HEK293T (cell line): ENCODE results near the gene LMCD1.

Experiments used
- CTCF ChIA-PET: fragments of 350-600 bp; formaldehyde crosslinking; extraction: SDS; loops from one replicate; lab custom pipeline; 2021; ENCODE audit warnings: antibody characterized with exemption, inconsistent platforms; lab: Yijun Ruan, JAX
- POLR2A ChIA-PET: fragments of 350-600 bp; formaldehyde crosslinking; extraction: SDS; loops from one replicate; lab custom pipeline; 2020; ENCODE audit warnings: antibody characterized with exemption, inconsistent platforms; lab: Yijun Ruan, JAX
- DNase-seq: peaks from one replicate; pipeline ENCODE4 v3.0.0; 2012; ENCODE audit warnings: mixed read lengths; ENCODE audit errors: extremely low spot score
- ARNT ChIP-seq: fragments of 450-650 bp; IDR thresholded peaks from 2 replicates; pipeline ENCODE4 v1.6.1; 2017; ENCODE audit warnings: mild to moderate bottlenecking
- BHLHE40 ChIP-seq: fragments of 450-650 bp; IDR thresholded peaks from 2 replicates; pipeline ENCODE4 v1.6.1; 2016; ENCODE audit warnings: mild to moderate bottlenecking, moderate library complexity, borderline replicate concordance
- CTBP1 ChIP-seq: fragments of 450-650 bp; IDR thresholded peaks from 2 replicates; pipeline ENCODE4 v1.6.1; 2016; ENCODE audit warnings: borderline replicate concordance
- ELF4 ChIP-seq: fragments of 450-650 bp; IDR thresholded peaks from 2 replicates; pipeline ENCODE4 v1.6.1; 2017; ENCODE audit warnings: antibody characterized with exemption
- FOXA1 ChIP-seq: fragments of 450-650 bp; IDR thresholded peaks from 2 replicates; pipeline ENCODE4 v1.6.1; 2016; ENCODE audit warnings: mild to moderate bottlenecking
- FOXK2 ChIP-seq: fragments of 450-650 bp; IDR thresholded peaks from 2 replicates; pipeline ENCODE4 v1.6.1; 2016; ENCODE audit warnings: mild to moderate bottlenecking
- FOXM1 ChIP-seq: fragments of 450-650 bp; IDR thresholded peaks from 2 replicates; pipeline ENCODE4 v1.6.1; 2017; ENCODE audit warnings: mild to moderate bottlenecking, borderline replicate concordance
- HDGF ChIP-seq: fragments of 450-650 bp; IDR thresholded peaks from 2 replicates; pipeline ENCODE4 v1.6.1; 2017; ENCODE audit warnings: antibody characterized with exemption, borderline replicate concordance
- L3MBTL2 ChIP-seq: fragments of 450-650 bp; conservative IDR thresholded peaks from 2 replicates; pipeline ENCODE4 v1.6.1; 2016; ENCODE audit warnings: mild to moderate bottlenecking
- LEF1 ChIP-seq: fragments of 450-650 bp; IDR thresholded peaks from 2 replicates; pipeline ENCODE4 v1.6.1; 2017; ENCODE audit warnings: mild to moderate bottlenecking, borderline replicate concordance
- NFRKB ChIP-seq: fragments of 450-650 bp; IDR thresholded peaks from 2 replicates; pipeline ENCODE4 v1.6.1; 2016; ENCODE audit warnings: mild to moderate bottlenecking, moderate library complexity
- SP1 ChIP-seq: fragments of 450-650 bp; IDR thresholded peaks from 2 replicates; pipeline ENCODE4 v1.6.1; 2017
- SUZ12 ChIP-seq: fragments of 450-650 bp; IDR thresholded peaks from 2 replicates; pipeline ENCODE4 v1.6.1; 2016; ENCODE audit warnings: mild to moderate bottlenecking
- TARDBP ChIP-seq: fragments of 450-650 bp; IDR thresholded peaks from 2 replicates; pipeline ENCODE4 v1.6.1; 2016
- ZNF384 ChIP-seq: fragments of 450-650 bp; IDR thresholded peaks from 2 replicates; pipeline ENCODE4 v1.6.1; 2016
- TF ChIP-seq, protein P1 (sequence below): fragments of 450-650 bp; IDR thresholded peaks from 2 replicates; pipeline ENCODE4 v1.6.1; 2016

LMCD1 gene

DNA sequence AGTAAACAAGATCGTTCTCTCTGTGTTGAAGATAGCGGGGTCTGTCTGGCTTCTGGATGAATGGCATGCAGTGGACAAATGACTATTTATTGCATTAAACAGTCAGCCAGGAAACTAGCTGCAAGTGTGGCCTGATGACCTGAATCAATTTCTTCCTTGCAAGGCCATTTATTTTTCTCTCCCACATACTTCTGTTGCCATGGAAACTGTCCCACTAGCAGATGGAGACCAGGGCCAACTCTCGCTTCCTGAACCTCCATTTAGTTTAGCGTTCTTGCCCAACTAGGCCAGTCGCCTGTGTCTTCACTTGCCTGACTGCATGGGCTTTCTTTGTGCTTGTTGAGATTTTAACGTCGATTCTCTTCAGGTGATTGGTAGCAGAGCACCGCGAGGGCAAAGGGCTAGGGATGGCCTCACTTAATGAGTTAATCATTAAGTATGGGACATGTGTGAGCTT, 27.6 kb downstream of the LMCD1 start:
- TF ChIP-seq L3MBTL2 (no peak), CTBP1 (no peak), ZNF384 (no peak), LEF1 (no peak), NFRKB (no peak), BHLHE40 (no peak), FOXM1 (no peak)
- ChIA-PET POLR2A (no interaction called here), CTCF (no interaction called here)
- DNase-seq = no peak

DNA sequence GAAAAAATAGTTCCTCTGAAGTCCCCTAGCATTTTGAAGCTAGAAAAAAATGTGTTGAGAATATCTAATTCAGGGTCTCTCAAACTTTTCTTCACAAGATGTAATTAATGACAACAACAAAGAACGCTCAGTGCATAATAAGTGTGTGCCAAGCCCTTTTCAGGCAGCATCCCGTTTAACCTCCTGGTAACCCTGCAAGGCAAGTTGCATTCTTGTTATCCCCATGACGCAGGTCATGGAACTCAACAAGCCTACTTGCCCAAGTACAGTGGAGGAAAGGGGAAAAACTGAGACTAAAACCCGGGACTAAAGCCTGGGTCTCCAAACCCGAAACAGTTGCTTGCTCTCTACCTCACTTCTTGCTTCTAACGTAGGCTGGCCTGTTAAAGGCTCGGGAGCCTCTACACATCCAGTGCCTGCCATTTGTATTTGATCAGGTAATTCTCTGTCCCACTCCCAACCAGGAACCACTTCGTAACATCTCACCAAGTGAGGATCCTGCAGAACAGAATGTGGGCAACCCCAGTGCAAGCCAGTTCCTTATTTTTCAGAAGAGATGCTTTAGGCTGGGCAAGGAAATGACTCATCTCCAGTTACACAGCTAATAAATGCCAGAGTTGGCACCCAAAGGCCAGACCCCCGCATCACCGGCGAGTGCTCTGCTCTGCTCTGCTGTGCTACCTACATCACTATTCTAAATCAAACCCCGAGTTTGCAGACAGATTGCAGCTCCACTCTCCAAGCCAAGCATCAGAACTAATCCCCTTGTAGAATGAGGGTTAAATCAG, 28.3 kb downstream of the LMCD1 start:
- CTCF ChIA-PET = no interaction called here
- DNase-seq = no peak
- TF ChIP-seq ARNT (no peak), SUZ12 (no peak), BHLHE40 (no peak)
- POLR2A ChIA-PET = no interaction called here

DNA sequence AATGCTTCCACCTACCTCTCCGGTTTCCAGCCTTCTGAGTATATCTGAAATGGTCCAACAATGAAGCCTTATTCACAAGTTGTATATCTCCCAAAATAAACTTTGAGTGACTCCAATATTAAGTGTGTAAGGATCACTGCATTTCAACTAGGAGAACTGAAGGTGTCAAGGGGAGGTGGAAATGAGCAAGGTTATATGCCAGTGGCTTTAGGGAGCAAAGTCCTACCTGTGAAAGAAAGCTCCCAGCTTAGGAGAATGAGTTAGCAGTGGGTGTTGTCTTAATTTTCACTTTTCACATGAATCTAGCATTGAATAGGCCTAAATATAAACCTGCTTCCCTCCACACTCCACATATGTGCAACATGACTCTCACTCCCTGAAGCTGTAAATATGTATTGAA, 29.0 kb downstream of the LMCD1 start:
- CTCF ChIA-PET = no interaction called here
- no peak for TF ChIP-seq TARDBP
- no peak for TF ChIP-seq ELF4

DNA sequence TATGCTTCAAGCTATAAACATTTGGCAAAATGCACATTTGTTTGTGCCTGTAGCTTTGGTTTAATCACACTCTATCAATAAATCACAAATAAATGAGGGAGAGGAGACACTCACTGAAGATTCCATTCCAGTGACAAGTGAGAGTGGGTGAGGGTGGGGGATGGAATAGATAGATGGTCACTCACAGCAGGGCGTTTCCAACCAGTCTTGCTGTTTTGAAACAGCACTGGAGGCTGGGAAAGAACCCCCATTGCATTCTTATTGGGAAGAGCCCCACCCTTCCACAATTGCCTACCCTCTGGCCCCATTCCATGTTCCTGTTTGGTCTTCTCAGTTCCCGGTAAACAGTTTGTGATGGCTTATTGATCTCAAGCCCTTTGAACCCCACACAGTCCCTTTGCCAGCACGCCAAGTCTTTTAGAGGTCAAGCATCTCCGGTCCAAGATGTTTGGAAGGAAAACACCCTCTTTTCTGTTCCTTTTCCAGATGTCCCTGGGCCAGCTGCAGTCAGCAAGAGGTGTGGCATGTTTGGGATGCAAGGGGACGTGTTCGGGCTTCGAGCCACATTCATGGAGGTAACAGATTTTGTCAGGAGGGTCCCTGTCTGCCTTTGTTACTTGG, 30.7 kb downstream of the LMCD1 start:
- ChIA-PET CTCF (no interaction called here), POLR2A (no interaction called here)
- DNase-seq = no peak
- no peak for TF ChIP-seq SUZ12
- no peak for TF ChIP-seq FOXA1
- no peak for TF ChIP-seq ARNT
- TF ChIP-seq HDGF = no peak
- TF ChIP-seq FOXM1 = no peak

More for the DNA sequence above, 29.0 kb downstream of the LMCD1 start:
- DNase-seq = no peak
- POLR2A ChIA-PET = no interaction called here

DNA sequence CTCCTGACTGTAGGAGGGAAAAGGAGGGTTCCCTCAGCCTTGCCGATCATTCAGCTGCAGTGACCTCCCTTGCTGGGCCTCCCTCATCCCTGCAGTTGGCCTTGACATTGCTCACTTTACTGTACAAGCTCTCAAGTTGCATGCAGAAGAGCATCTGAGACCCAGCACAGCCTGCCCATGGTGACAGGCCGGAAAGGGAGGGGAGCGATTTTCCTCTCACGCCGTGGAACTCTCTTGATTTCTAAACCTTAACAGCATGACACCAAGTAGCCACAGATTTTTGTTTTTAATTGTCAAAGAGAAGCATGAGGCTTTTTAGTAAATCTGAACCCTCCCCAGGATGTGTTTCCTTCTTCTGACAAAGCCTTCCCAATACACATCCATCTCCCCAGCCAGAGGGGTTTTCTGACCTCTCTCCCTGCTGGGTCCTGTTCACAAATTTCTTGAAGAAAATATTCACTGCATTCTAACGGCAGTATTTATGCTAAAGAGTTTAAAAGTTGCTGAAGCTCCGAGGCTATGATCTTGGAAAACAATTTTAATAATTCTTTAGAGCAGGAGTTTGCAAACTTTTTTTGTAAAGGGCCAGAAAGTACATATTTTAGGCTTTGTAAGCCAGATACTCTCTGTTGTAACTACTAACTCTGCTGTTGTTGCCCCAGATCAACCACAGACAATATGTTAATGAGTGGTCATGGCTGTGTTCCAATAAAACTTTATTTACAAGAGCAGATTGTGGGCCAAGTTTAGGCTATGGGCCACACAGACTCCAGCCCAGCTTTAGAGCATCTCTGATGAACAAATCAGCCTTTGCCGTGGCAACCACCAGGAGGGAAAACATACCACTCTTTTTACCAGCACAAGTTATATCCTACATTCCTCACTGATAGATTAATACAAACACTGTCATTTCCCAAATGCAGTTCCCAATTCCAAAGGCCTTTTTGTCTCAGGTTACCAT, 34.8 kb downstream of the LMCD1 start:
- no peak for TF ChIP-seq SUZ12
- no peak for TF ChIP-seq BHLHE40
- TF ChIP-seq CTBP1 = no peak
- TF ChIP-seq, protein P1, sequence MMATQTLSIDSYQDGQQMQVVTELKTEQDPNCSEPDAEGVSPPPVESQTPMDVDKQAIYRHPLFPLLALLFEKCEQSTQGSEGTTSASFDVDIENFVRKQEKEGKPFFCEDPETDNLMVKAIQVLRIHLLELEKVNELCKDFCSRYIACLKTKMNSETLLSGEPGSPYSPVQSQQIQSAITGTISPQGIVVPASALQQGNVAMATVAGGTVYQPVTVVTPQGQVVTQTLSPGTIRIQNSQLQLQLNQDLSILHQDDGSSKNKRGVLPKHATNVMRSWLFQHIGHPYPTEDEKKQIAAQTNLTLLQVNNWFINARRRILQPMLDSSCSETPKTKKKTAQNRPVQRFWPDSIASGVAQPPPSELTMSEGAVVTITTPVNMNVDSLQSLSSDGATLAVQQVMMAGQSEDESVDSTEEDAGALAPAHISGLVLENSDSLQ = no peak
- TF ChIP-seq NFRKB = no peak
- no peak for TF ChIP-seq HDGF
- TF ChIP-seq FOXK2 = no peak
- TF ChIP-seq LEF1 = no peak
- no peak for TF ChIP-seq ARNT
- no peak for TF ChIP-seq ZNF384
- no peak for TF ChIP-seq FOXA1
- TF ChIP-seq SP1 = no peak
- TF ChIP-seq L3MBTL2 = no peak
- TF ChIP-seq ELF4 = no peak
- no peak for TF ChIP-seq TARDBP
- no peak for TF ChIP-seq FOXM1
- POLR2A ChIA-PET = no interaction called here
- DNase-seq = no peak
- CTCF ChIA-PET = interaction anchor here (0.8 kb wide), 1 partner anchor 20 kb away, joined by 3 read pairs; no protein-coding TSS in a partner anchor

DNA sequence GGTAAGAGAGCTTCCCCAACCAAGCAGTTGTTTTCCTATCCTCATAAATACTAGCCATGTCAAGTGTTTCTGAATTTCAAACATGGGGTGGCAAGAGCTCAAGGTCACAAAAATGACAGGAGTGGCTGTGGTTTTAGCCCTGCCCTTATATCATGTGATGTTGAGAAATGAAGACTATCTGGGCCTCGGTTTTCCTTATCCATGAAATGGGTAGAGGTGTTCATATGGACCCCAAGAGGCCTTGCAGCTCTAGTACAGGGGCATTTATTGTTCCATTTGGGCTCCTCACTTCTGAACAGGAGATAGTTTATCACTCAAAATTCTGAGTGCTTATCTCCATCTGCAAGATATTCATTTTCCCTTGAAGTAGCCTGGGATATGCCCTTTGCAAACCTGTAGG, 35.8 kb downstream of the LMCD1 start:
- TF ChIP-seq SP1 = no peak
- TF ChIP-seq LEF1 = no peak
- no peak for TF ChIP-seq TARDBP
- no peak for TF ChIP-seq ELF4
- no peak for TF ChIP-seq FOXA1
- no peak for TF ChIP-seq SUZ12
- POLR2A ChIA-PET = no interaction called here
- no peak for DNase-seq
- CTCF ChIA-PET = no interaction called here

DNA sequence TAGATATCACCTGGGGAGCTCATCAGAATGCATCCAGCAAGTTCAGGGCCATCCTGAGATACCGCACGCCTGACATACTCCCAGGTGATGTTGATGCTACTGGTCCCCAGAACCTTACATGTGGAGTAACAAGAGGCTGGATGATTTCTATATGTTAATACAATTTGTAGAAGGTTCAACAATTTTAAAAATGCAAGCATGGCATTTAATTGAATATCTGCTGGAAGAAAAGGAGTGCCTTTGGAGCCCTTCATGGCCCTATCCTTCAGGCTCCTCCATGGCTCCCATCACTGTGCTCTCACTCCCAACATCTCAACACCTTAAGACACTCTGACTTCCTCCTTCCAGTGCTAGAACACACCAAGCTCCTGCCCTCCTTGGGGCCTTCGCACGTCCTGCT, 36.6 kb downstream of the LMCD1 start:
- POLR2A ChIA-PET = no interaction called here
- DNase-seq = no peak
- no peak for TF ChIP-seq L3MBTL2
- TF ChIP-seq FOXK2 = no peak
- CTCF ChIA-PET = no interaction called here
